NOMO-1 treated with DMSO at 0.1 percent for 48 hours (cell line): ENCODE measurements around the gene PPOX.

Source experiments
- DNase-seq: peaks from one replicate; lab custom pipeline; 2025; ENCODE audit not compliant: unreplicated experiment; lab: John Stamatoyannopoulos, UW

Gene PPOX

GRCh38 chr1:161219078-161219892 lies 53.1 kb downstream of the PPOX start:
- DNase-seq, result no peak

- no peak for DNase-seq
Observed at GRCh38 chr1:161220002-161220401, 53.8 kb downstream of the PPOX start.
